Measurements from ENCODE around the gene UVRAG. TPM values are rescaled to one million over a fixed set of nuclear protein-coding genes. Genes with fewer than 3 reads are reported as not detected.
"Not testable (repeated sequence)": the region's sequence is repeated elsewhere in the genome, so short reads cannot be mapped to it uniquely, and the experiment has no call there.

UVRAG gene
- total RNA-seq, 2 donors from 2014 or later: 15.9 to 22.4 TPM

- ATAC-seq: no peak
- intact Hi-C loops (cut with DNase I, micrococcal nuclease): loop anchor here in 1 of 2 donors (10.0 kb wide), 1 partner anchor 145 kb away; the partner anchor contains the start of gene MOGAT2
These were observed 44.6 kb downstream of the UVRAG start for GRCh38 chr11:75859614-75860013.

GRCh38 chr11:75862437-75862836 lies 47.4 kb downstream of the UVRAG start:
- no peak for ATAC-seq
- intact Hi-C loops (cut with DNase I, micrococcal nuclease): loop anchor here in 1 of 2 donors (10.0 kb wide), 1 partner anchor 148 kb away; the partner anchor contains the start of gene MOGAT2
- no peak for DNase-seq

More at GRCh38 chr11:75859614-75860013, 44.6 kb downstream of the UVRAG start:
- DNase-seq: no peak

GRCh38 chr11:75867778-75868374 lies 52.9 kb downstream of the UVRAG start:
- ATAC-seq: peak; percentile 70
- DNase-seq: peak in 1 of 2 donors; percentile 48
- intact Hi-C loops (cut with DNase I, micrococcal nuclease): loop anchor here (2.0 to 10.0 kb wide), 3 partner anchors 65 to 153 kb away; partner anchors contain the start of gene MOGAT2 (in 1 of the 2)

DNA sequence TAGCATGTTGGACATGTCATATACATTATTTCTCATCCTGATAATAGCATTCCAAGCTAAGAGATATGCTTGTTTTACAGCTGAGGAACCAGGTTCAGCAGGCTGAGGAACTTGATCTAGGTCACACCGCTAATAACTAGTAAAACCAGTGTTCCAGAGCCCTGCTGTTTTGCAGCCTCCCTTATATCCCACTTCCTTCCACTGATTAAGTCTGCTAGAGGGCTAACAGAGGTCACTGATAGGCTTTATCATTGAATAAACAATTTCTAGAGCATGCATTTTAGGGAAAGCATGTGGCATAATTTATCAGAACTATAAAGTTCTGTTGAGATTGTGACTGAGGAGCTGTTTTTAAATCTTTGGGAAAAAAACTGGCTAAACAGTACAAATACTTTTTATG lies 54.0 kb downstream of the UVRAG start:
- intact Hi-C loops (cut with DNase I, micrococcal nuclease): loop anchor here (2.0 to 10.0 kb wide), 3 partner anchors 66 to 154 kb away; partner anchors contain the start of gene MOGAT2 (in 1 of the 2)
- no peak for DNase-seq
- ATAC-seq: no peak

- ATAC-seq (no peak), DNase-seq (no peak)
- intact Hi-C loops (cut with DNase I, micrococcal nuclease): loop anchor here (2.0 to 10.0 kb wide), 3 partner anchors 67 to 155 kb away; partner anchors contain the start of gene MOGAT2 (in 1 of the 2)
These were observed 54.8 kb downstream of the UVRAG start for GRCh38 chr11:75869661-75870455.

DNA sequence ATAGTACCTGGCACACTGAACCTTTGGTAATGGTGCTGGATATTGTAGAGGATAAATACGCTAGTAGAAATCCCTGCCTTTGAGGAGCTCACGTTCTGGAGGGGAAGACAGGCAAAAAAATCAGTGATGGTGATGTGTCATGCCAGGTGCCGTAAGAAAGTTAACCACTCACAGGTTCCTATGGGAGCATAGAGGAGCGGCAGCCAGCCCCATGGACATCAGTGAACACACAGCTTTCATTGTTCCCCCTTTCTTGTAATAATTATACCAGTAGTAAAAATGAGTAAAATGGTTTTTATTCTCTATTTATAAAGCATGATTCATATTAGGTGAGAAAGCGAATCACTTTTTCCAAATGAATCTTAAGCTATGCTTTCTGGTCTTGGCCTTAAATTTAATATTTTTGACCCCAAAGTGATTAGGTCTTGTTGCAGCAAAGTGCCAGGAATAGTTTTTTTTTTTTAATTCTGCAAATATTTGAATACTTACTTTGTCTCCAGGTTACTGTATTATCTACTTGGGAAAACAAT lies 57.9 kb downstream of the UVRAG start:
- no peak for ATAC-seq
- DNase-seq: no peak
- intact Hi-C loops (cut with DNase I, micrococcal nuclease): no loop called here

DNA sequence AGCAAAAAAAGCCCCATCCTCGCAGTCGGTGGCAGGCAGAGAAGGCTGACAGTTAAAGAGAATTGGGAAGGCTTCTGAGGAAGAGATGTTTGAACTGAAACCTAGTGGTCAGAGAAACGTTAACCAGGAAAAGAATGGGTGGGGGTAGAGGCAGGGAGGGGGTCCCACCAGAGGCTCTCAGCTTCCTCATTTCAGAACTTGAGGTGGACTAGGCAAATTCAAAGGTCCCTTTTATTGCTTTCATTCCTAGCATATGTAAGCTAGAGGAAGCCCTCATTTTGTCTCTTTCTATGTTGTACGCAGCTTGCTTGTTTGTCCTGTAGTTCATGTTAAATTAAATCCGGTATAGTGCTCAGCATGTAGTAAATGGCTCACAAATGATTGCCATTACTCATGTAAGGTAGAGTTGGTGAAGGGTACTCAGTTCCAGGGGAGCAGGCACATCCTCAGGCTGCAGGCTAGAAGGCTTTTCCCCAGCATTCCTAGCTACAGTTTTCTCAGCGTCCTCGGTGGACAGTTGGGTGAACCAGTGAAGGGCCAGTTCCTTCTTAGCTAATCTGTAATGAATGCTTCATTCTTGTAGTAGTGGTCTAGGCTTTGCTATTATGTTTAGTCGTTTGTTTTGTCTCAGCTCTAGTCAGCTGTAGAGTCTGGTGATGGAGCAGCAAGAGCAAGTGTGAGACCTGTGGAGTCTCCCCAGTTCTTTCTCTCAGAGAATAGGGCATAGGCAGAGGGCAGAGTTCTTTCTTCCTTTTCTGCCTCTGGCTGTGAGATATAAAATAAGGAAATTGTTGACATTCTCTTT lies 58.6 kb downstream of the UVRAG start:
- no peak for ATAC-seq
- DNase-seq: no peak
- intact Hi-C loops (cut with DNase I, micrococcal nuclease): no loop called here

DNA sequence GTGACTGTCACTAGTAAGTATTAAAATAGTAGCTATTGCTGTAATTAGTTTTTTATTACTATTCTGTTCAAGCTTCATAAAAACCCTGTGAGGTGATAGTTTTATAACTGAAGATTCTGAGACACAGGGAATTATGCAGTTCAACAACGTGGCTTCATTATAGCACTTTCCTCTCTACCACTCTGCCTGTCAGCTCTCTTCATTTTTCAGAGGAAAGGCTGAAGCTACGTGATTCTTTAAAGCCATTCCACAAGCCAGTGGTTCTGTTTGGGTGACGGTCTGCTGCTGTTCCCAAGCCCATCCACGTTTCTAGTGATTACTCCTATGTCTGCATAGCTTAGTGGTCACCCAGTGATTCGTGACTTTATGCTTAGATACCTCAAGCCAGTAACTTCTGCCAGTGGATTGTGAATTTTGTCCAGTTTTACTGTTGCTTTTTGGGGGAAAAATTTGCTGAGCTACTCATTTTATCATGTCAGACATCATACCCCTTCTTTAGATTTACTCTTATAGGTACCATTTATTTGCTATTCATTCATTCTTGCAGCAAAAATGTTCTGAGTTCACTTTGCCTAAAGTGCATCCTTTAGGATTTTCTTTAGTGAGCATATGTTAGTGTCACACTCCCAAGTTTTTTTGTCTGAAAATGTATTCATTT lies 59.8 kb downstream of the UVRAG start:
- intact Hi-C loops (cut with DNase I, micrococcal nuclease): no loop called here
- no peak for DNase-seq
- no peak for ATAC-seq

GRCh38 chr11:75877327-75877726 lies 62.3 kb downstream of the UVRAG start:
- DNase-seq; ATAC-seq; intact Hi-C loops (cut with DNase I, micrococcal nuclease): not testable (repeated sequence)

- DNase-seq; intact Hi-C loops (cut with DNase I, micrococcal nuclease); ATAC-seq: not testable (repeated sequence)
These were observed 62.9 kb downstream of the UVRAG start for GRCh38 chr11:75877931-75878330.

- intact Hi-C loops (cut with DNase I, micrococcal nuclease): no loop called here
- ATAC-seq (no peak), DNase-seq (no peak)
These were observed 63.9 kb downstream of the UVRAG start for GRCh38 chr11:75878933-75879332.

DNA sequence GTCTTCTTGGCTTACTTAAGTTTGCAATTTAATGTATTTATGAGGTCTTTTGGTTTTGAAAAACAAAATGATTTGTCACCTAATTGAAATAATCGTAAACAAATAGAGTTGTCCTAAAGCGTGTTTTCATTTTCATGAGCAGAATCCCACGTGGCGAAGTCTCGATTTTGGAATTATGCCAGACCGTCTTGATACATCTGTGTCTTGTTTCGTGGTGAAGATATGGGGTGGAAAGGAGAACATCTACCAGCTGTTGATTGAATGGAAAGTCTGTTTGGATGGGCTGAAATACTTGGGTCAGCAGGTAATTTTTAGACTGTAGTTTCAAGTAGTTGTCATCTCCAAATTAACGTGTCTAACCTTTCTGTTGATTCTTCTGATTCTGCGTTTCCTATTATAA lies 64.7 kb downstream of the UVRAG start:
- ATAC-seq (no peak), DNase-seq (no peak)
- intact Hi-C loops (cut with DNase I, micrococcal nuclease): no loop called here

DNA sequence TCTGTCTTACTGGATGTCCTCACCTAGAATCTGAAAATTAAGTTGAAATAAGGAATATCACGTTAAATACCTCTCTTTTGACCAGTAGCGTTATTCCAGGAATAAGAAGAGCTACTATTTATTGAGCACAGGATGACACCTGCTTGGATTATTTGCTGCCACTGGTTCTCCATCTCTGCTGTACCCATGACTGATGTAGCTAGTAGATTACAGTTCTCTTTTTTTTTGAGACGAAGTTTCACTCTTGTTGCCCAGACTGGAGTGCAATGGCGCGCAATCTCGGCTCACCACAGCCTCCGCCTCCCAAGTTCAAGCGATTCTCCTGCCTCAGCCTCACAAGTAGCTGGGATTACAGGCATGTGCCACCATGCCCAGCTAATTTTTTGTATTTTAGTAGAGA lies 65.3 kb downstream of the UVRAG start:
- intact Hi-C loops (cut with DNase I, micrococcal nuclease); DNase-seq; ATAC-seq: not testable (repeated sequence)

- DNase-seq (no peak), ATAC-seq (no peak)
- intact Hi-C loops (cut with DNase I, micrococcal nuclease): no loop called here
These were observed 69.3 kb downstream of the UVRAG start for GRCh38 chr11:75884321-75884720.

- DNase-seq: no peak
- intact Hi-C loops (cut with DNase I, micrococcal nuclease): no loop called here
- no peak for ATAC-seq
These were observed 73.4 kb downstream of the UVRAG start for GRCh38 chr11:75888416-75888815.

GRCh38 chr11:75891947-75892739 lies 77.1 kb downstream of the UVRAG start:
- no peak for DNase-seq
- intact Hi-C loops (cut with DNase I, micrococcal nuclease): no loop called here
- ATAC-seq: no peak

DNA sequence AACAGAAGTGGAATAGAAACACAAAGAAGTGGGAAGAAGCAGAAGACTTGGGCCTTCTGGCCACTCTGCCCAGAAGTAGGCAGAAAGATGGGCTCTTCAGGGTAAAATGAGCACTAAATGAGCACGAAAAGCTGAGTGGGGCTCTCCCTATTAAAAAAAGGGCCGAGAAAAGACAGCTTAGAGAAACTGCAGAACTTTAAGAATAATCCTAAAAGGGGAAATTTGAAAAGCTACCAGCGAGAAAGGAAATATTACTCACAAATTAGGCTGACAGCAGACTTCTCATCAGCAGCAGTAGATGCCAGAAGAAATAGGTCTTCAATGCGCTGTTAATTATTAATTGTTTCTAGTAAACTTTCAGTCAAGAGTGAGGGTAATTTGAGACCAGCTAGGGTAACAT lies 78.2 kb downstream of the UVRAG start:
- ATAC-seq (no peak), DNase-seq (no peak)
- intact Hi-C loops (cut with DNase I, micrococcal nuclease): no loop called here

All from left colon (tissue), 2 donors.